Thoracic aorta (tissue), 2 donors: Measurements from ENCODE around the gene USP10. TPM values are rescaled to one million over a fixed set of nuclear protein-coding genes. Genes with fewer than 3 reads are reported as not detected.

Source experiments
- ATAC-seq: fragments of 150-250 bp; one replicate; pipeline ENCODE4 v1.8.0; 2017; ENCODE audit warnings: low read depth; ENCODE audit not compliant: insufficient number of reproducible peaks, low FRiP score
- DNase-seq: peaks from one replicate; pipeline ENCODE4 v3.0.0-alpha.2; 2020; ENCODE audit warnings: low spot score
- H3K27ac ChIP-seq, 2 donors: fragments of 200-600 bp; sonication (generic); 1 replicate in 1 of 2; 2 replicates in 1 of 2; pipeline ENCODE4 v1.5.1; 2016; ENCODE audit warnings: mild to moderate bottlenecking in 2 of 2, moderate library complexity in 2 of 2
- H3K27me3 ChIP-seq: fragments of 200-600 bp; sonication (generic); replicated peaks from 2 replicates; pipeline ENCODE4 v1.6.0; 2016; ENCODE audit warnings: mild to moderate bottlenecking; ENCODE audit not compliant: insufficient read depth
- H3K36me3 ChIP-seq: fragments of 200-600 bp; sonication (generic); one replicate; pipeline ENCODE4 v1.5.1; 2016
- H3K4me1 ChIP-seq, 2 donors: fragments of 200-600 bp; sonication (generic); 1 replicate in 1 of 2; 2 replicates in 1 of 2; pipeline versions ENCODE4 v1.5.1 to v1.6.0; 2016; ENCODE audit warnings: low read depth in 2 of 2, mild to moderate bottlenecking in 1 of 2; ENCODE audit not compliant: control insufficient read depth in 1 of 2
- H3K4me3 ChIP-seq: fragments of 200-600 bp; sonication (generic); 2 replicates; pipeline ENCODE4 v1.5.1; 2016; ENCODE audit warnings: mild to moderate bottlenecking
- H3K9me3 ChIP-seq: fragments of 200-600 bp; sonication (generic); 2 replicates; pipeline ENCODE4 v1.5.1; 2016
- CTCF ChIP-seq: fragments of 200-600 bp; sonication (generic); IDR thresholded peaks from one replicate; pipeline ENCODE4 v1.5.1; 2019; ENCODE audit warnings: antibody characterized with exemption
- total RNA-seq, 2 donors: library from RNA; depleted of rRNA; stranded (reverse); fragments of >200 nt; gene quantifications; one replicate each; pipeline versions ENCODE4 v1.1.0 to v1.2.3, GENCODE V29; 2016

USP10 gene
- total RNA-seq, 2 donors from 2014 or later, result 36.7 to 85.2 TPM

GRCh38 chr16:84654998-84655397 lies 44.8 kb upstream of the USP10 start:
- Histone ChIP-seq H3K27ac (no peak overlapping the region), H3K36me3 (peaks cover 40% of the 10 kb centered on the region), H3K9me3 (no peaks in the 10 kb centered on the region), H3K4me1 (peaks cover 0 to 13% of the 10 kb centered on the region in 2 donors), H3K27me3 (no peaks in the 10 kb centered on the region), H3K4me3 (no peak overlapping the region)
- DNase-seq (no peak), ATAC-seq (no peak)
- no peak for TF ChIP-seq CTCF

GRCh38 chr16:84656649-84657048 lies 43.2 kb upstream of the USP10 start:
- DNase-seq (no peak), ATAC-seq (no peak)
- Histone ChIP-seq H3K4me3 (no peak overlapping the region), H3K27ac (no peak overlapping the region), H3K36me3 (peaks cover 54% of the 10 kb centered on the region), H3K4me1 (peaks cover 0 to 11% of the 10 kb centered on the region in 2 donors), H3K9me3 (no peaks in the 10 kb centered on the region), H3K27me3 (no peaks in the 10 kb centered on the region)
- TF ChIP-seq CTCF, result no peak

GRCh38 chr16:84657229-84657837 lies 42.5 kb upstream of the USP10 start:
- no peak for DNase-seq
- no peak overlapping the region for H3K27ac ChIP-seq
- no peaks in the 10 kb centered on the region for H3K9me3 ChIP-seq
- TF ChIP-seq CTCF, result no peak
- H3K4me3 ChIP-seq, result no peak overlapping the region
- peaks cover 61% of the 10 kb centered on the region for H3K36me3 ChIP-seq
- no peaks in the 10 kb centered on the region for H3K27me3 ChIP-seq
- ATAC-seq, result no peak
- H3K4me1 ChIP-seq, result peaks cover 0 to 11% of the 10 kb centered on the region in 2 donors

GRCh38 chr16:84658690-84659089 lies 41.1 kb upstream of the USP10 start:
- Histone ChIP-seq H3K9me3 (no peaks in the 10 kb centered on the region), H3K36me3 (peaks cover 65% of the 10 kb centered on the region), H3K27me3 (no peaks in the 10 kb centered on the region), H3K4me1 (peaks cover 0 to 11% of the 10 kb centered on the region in 2 donors), H3K27ac (no peak overlapping the region), H3K4me3 (no peak overlapping the region)
- DNase-seq (no peak), ATAC-seq (no peak)
- TF ChIP-seq CTCF, result no peak

- ATAC-seq, result no peak
- Histone ChIP-seq H3K27ac (no peak overlapping the region), H3K36me3 (peaks cover 73% of the 10 kb centered on the region), H3K27me3 (no peaks in the 10 kb centered on the region), H3K9me3 (no peaks in the 10 kb centered on the region), H3K4me1 (peaks cover 0 to 11% of the 10 kb centered on the region in 2 donors), H3K4me3 (no peak overlapping the region)
- TF ChIP-seq CTCF, result no peak
- DNase-seq, result no peak
Observed at GRCh38 chr16:84659656-84660300, 40.0 kb upstream of the USP10 start.
